HG02623 (cell line): ENCODE results near the gene TTC9C.
"Not testable (repeated sequence)": the region's sequence is repeated elsewhere in the genome, so short reads cannot be mapped to it uniquely, and the experiment has no call there.

ENCODE experiments used
- ATAC-seq: cut with Tn5 transposase; IDR thresholded peaks from one replicate; pipeline ENCODE4 v1.9.1; 2021; ENCODE audit warnings: moderate library complexity; ENCODE audit not compliant: unreplicated experiment

Gene TTC9C

GRCh38 chr11:62749931-62750330 lies 21.6 kb downstream of the TTC9C start:
- ATAC-seq: not testable (repeated sequence)

DNA sequence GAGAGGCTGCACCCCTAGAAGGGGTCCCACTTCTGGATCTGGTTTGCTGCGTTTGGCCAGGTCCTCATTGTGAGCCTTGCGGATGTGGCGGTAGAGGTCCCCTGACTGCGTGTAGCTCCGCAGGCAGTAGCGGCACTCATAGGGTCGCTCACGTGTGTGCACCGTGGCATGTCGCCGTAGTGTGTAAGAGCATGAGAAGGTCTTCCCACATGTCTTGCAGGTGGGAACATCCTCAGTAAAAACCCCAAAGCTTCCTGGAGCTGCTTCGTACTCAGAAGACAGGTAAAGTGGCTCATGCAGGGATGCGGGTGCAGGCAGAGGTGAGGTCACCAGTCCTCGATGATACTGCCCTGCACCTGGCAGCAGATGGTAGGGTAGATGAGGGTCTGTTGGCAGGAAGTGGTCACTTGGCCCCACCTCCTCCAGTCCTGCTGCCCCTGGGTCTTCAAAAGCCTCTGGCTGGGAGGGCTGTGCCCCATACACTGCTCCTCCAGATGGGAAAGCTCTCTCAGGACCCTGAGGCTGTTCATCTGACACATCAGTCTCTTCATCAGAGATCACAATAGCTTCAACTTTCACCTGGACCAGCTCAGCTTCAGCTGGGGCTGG lies 24.0 kb downstream of the TTC9C start:
- ATAC-seq: no peak

DNA sequence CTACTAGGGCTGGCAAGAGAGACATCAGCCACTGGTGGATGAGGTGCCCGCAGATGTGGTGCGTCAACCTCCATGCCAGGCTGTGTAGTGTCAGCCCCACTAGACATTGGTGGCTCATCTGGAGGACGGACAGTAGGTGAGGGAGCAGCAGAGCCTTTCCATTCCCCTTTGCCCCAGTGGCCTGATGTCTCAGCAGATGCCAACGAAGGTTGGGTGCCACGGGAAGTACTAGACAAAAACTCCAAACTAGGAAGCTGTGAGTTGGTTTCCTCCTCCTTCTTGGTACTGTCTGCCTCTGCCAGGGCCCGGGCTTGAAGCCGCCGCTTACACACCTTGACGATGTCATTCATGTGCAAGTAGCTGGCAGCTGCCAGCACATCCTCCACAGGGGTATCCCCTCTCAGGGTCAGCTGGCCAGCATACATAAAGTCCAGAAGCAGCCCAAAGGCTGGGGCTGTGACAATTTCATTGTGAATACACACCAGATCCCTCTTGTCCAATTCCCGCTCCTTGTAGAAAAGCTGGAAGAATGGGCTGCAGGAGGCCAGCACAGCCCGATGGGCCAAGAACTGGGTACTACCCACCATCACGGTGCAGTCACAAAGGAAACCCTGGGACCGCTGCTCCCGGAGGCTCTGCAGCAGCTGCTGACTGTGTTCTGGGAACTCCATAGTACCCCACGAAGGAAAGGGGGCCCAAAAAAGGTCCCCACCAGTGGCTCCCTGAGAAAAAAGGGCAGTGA lies 24.9 kb downstream of the TTC9C start:
- ATAC-seq: no peak

DNA sequence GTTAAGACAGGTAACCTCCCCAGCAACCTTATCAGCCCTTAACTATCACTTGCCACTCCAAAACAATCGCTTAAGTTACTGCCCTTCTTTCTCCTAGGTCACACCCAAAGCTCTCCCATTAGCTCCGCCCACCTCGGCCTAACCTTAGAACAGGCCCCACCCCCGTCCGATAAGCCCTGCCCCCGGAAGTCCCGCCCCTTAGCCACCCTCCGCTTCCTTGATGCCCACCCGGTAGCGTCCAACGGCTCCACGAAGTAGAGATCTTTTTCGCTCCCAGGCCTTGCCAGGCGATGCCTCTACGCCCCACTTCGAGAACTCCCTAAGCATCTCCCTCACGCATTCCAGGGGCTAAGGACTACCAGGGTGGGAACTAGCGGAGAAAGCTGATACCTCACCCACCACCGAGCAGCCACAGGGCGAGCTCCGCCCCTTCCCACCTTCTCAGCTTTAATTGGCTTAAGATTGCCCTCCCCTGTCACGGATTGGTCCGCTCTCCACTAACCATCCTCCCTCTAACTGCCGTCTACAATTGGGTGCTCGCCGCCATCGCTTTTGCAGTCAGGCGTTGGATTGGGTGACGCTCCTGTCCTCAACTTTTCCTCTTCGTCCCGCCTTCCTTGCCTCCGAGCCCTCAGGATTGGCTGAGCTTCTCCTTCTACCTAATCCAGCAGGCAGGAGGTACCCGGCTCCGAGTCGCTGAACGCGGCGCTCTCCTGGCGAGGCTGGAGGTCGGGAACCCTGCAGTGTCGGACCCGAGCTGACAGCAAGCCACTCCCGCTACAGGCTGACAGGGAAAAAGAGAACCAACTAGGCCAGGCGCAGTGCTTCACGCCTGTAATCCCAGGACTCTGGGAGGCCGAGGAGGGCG lies 25.7 kb downstream of the TTC9C start, which contains the start of gene ZBTB3:
Gene ZBTB3 (minus strand): TSS at position 425 of the 868 bp plus-strand sequence. CDS start 496 bp downstream, outside the sequence.
- peak; percentile 91 for ATAC-seq

- ATAC-seq: no peak
Observed at GRCh38 chr11:62755086-62755615, 26.9 kb downstream of the TTC9C start.

DNA sequence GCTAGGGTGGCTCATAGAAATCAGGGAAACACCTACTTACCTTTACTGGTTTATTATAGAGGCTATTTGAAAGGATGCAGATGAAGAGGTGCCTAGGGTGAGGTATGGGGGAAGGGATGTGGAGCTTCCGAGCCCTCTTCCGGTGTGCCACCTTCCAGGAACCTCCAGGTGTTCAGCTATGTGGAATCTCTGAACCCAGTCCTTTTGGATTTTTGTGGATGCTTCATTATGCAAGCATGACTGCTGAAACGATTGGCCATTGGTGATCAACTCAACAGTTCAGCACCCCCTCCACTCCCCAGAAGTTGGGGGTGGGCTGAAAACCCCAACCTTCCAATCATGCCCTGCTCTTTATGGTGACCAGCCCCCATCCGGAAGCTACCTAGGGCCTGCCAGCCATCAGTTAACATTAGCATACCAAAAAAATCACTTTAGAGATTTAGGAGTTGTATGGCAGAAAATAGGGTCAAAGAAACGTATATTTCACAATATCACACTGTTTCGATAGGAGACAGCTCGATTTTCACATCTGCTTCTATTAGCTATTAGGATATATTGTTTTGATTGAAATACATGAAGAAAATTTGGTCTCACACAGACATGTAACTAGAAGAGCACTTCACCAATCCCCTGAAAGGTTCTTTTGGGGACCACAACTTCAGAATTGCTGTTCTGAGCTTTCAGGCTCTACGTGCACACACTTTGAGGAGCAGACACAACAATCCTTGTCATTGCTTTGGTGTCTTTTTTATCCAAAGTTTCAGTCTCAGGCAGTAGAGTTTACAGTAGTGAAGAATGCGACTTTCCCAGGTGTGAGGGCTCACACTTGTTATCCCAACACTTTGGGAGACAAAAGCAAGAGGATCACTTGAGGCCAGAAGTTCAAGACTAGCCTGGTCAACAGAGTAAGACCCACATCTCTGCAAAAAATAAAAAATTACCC lies 29.8 kb downstream of the TTC9C start:
- no peak for ATAC-seq

GRCh38 chr11:62760867-62761227 lies 32.6 kb downstream of the TTC9C start:
- ATAC-seq: not testable (repeated sequence)

- ATAC-seq: no peak
Observed at GRCh38 chr11:62770778-62771143, 42.5 kb downstream of the TTC9C start.

DNA sequence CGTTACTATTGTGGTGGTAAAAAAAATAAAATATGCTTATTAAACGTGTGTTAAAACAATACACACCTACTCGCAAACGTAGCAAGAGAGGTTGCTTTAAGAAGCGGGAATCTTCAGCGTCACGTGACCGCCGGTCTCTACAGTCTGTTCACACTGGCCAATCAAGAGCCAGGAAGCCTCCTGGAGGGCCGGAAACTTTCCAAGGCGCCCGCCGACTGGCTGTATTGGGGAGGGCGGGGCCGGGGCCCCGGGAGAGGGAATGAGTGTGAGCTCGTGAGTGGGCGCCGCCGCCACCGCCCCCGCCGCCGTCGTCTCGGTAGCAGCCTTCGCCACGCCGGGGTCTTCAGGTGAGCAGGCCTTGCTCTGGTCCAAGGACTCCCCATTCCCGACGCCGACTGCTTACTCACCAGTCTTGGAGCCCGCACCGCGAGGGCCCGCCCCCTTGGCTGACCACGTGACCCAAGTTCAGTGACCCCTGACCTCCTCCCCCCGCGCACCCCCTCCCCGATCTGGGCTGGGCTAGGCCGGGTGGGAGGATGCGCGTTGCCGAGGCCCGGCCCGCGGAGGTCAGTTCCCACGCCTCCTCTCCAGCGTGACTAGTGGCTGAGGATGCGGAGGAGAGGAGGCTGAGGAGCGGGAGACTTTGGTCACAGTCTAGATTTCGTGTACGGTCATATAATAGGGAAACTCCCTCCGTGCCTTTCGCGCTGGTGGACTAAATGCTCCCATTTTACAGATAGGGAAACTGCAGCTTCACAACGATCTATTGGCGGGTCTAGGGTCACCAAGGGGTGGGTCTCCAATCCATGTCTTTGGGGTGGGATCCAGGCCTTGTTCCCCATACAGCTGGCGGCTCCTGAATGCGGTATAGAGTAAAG lies 43.1 kb downstream of the TTC9C start, which contains the start of gene TAF6L:
Gene TAF6L (plus strand): TSS at position 253 of the 878 bp plus-strand sequence. CDS start 4,388 bp downstream, outside the sequence.
- peak; percentile 71 for ATAC-seq

GRCh38 chr11:62774407-62774806 lies 46.1 kb downstream of the TTC9C start:
- ATAC-seq: no peak

GRCh38 chr11:62775646-62776045 lies 47.4 kb downstream of the TTC9C start:
- no peak for ATAC-seq

GRCh38 chr11:62777389-62777788 lies 49.1 kb downstream of the TTC9C start:
- ATAC-seq: no peak

DNA sequence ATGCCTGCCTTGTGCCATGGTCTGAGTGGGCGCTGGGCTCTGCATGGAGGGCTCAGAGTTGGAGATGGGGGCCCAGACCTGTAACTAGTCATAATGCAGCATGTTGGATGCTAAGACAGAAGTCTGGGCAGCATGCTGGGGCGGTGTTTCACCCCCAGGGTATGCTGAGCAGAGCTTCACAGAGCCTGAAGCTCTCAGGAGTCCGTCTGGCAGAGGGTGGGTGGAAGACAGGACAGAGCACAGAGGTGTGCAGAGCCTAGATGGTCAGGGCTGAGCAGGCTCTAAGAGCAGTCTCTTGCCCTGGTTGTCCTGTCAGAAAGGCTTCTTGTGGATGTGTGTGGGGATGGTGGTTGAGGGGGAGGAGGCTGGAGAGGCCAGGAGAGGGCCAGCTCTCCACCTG lies 50.2 kb downstream of the TTC9C start:
- ATAC-seq: no peak

DNA sequence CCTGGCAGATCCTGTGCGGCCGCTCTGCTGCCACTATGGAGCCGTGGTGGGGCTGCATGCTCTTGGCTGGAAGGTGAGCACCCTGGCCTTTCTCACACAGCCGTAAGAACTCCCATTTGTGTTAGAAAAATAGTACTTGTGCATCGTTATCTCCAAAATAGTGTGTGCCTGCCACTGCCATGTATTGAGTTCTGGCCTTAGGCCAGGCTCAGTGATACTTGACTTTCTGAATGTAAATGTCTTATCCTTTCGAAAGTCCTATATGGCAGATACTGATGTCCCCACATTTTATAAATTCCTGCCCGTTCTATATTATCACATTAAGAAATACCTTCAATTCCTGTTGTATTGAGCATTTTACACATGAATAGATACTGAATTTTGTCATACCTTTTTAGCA lies 54.5 kb downstream of the TTC9C start:
- ATAC-seq: no peak

DNA sequence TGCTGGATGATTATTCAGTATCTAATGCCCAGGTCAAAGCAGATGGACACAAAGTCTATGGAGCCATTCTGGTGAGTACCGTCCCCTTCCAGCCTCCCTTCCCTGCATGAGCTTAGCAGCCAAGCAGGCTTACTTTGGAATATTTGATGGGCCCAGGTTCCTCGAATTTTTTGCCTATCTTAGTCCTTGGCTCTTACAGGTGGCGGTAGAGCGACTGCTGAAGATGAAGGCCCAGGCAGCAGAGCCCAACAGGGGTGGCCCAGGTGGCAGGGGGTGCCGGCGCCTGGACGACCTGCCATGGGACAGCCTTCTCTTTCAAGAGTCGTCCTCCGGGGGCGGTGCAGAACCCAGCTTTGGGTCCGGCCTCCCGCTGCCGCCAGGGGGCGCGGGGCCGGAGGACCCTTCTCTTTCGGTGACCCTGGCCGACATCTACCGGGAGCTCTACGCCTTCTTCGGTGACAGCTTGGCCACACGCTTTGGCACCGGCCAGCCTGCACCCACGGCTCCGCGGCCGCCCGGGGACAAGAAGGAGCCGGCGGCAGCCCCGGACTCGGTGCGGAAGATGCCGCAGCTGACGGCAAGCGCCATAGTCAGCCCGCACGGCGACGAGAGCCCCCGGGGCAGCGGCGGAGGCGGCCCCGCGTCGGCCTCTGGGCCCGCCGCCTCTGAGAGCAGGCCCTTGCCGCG lies 58.2 kb downstream of the TTC9C start:
- ATAC-seq: peak; percentile 67

GRCh38 chr11:62787005-62787759 lies 58.9 kb downstream of the TTC9C start, which contains the start of gene TMEM179B:
TSS of gene TMEM179B (plus strand) at chr11:62787402. CDS start at chr11:62787432, 30 bp downstream.
- ATAC-seq: peak; percentile 57
